ENCODE data around the gene NAP1L5.

NAP1L5 gene, protein sequence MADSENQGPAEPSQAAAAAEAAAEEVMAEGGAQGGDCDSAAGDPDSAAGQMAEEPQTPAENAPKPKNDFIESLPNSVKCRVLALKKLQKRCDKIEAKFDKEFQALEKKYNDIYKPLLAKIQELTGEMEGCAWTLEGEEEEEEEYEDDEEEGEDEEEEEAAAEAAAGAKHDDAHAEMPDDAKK

DNA sequence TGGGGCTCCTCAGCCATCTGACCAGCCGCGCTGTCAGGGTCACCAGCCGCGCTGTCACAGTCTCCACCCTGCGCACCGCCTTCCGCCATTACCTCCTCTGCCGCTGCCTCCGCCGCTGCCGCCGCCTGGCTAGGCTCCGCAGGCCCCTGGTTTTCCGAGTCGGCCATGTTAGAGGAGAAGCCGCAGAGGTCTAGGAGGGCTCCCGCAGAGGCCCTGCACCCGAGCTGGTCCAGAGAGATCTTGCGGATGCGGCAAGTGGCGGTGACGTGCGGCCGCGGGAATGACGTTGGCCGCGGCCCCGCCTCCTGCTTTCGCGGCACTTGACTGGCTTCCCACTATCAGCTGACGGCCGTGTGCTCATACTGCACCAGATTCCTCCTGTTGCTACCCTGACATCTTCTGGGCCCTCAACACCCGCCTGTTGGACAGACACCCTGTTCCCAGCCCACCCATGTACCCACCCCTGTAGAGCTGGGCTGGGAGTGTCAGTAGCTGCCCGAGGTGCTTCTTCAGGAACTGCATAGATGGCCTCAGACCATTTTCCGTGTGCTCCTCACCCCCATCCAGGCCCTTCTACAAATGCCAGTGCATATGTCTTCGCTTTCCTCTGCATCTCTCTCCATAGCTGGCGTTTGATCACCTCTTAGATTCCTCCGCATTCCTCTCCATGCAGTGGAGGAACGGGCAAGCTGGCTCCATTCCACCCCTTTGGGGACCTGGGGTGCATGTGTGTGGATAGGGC lies at the start of gene NAP1L5:
Gene NAP1L5 (minus strand): TSS at position 242 of the 742 bp plus-strand sequence. CDS start 75 bp downstream, at position 167.
- DNase-seq (ENCODE audit: low read depth in 2 of 2): peak; percentile 1 to 18

DNA sequence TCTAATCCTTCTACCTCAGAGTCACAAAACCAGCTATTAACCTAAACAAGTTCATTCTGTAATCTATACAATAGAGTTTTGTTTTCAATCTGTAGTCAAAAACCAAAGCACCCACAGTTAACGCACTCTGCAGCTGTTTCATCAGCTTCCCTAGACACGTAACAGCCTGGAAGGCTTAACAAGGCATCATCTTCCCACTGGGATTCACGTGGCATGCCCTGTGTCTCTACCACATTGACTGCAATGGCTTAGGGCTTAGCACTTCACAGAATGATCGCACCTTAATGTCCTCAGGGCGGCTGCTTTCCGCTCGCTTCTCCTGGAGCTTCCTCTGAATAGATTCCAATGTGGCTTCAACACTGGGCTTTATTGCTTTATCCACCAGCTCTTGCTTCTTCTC lies 49.7 kb upstream of the NAP1L5 start:
- no peak for DNase-seq (ENCODE audit: low read depth in 2 of 2)

DNA sequence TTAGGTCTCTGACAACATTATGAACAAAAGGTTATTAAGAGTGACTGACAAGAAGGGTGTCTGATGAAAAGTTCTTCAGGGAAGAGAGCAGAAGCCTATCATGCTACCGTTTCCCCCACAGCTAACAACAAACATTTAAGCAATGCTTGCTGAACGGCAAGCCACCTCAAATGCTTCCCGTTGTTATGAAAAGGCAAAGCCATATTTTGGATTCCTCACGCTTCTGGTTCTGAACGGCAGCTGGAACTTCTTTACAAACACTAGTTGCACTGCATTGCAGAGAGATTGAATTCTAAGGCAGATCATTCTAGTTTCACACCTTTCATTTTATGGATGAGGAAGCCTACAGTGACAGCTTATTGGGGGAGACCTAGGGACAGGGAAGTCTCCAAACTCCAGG lies 48.6 kb upstream of the NAP1L5 start:
- no peak for DNase-seq (ENCODE audit: low read depth in 2 of 2)

DNA sequence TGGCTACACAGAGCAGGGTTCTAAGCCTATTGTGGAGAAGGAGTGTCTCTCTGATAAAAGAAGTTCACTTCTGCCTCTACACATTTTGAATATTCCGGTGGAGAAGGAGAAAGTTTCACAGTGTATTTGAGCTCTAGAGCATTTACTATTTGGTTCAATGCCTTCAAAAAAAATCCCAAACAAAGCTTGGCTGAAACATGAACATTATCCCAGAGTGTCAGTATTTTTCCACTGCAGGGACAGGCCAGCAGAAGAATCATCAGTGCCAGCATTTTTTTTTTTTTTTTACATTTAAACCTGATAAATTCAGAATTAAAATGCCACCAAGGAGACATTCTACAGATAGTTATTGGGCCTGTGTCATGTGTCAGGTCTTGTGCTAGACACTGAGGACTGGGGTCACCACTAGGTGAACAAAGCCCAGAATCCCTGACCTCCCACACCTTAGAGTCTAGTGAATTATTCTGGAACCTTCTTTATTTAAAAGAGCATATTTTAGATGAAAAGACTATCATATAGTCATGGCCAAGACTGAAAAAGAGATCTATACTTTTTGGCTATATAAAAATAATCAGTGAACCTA lies 48.0 kb upstream of the NAP1L5 start:
- DNase-seq (ENCODE audit: low read depth in 2 of 2): no peak

DNA sequence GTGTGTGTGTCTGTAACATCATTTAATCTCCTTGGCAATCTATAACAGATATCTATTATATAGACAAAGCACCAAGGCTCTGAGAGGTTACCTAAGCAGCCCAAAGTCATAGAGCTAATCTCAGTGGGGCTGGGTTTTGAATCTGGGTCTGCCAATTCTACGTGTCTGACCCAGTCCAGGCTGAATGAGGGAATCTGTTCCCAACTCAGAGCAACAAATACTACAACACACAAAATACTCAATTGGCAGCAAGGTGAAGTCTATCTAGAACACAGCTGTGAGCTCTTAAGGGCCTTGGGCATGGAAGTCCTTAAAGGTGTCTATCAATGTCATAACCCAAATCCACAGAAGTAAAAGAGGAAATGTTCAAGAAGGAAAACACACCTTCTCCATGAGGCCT lies 47.5 kb upstream of the NAP1L5 start:
- DNase-seq (ENCODE audit: low read depth in 2 of 2): no peak

DNA sequence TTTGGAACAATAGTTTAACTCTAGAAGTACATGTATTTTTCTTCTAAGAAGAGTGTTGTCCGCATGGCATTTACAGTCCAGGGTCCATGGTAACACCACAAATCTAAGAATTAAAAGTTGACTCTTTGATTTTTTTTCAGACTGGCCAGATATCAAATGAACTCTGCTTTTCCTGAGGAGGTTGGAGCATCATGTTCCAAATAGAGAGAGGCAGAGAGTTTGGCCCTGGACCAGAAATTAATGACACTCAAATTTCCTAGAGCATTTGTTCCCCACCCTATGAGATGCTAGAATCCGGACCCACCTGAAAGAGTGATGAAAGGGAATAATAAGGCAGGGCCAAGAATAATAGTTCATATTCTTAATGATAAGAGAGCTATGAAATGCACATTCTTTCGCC lies 47.0 kb upstream of the NAP1L5 start:
- DNase-seq (ENCODE audit: low read depth in 2 of 2): no peak

DNA sequence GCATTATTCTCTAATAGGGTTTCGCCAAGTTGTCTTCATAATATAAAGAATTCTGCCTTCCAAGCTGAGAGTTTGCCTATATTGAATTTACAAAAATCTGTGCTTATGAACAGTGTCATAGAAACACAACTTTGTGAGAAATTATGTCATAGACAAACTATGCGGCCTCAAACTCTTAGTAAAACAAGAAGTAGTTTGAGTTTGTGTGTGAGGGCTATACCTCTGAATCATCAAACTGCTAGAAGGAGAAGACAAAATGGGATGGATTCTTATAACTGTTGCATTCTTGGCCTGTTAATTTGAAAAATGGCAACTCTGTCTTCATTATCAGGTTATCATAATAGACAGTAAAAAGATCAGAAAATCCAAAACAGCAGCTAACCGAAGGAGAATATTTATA lies 46.1 kb upstream of the NAP1L5 start:
- no peak for DNase-seq (ENCODE audit: low read depth in 2 of 2)

DNA sequence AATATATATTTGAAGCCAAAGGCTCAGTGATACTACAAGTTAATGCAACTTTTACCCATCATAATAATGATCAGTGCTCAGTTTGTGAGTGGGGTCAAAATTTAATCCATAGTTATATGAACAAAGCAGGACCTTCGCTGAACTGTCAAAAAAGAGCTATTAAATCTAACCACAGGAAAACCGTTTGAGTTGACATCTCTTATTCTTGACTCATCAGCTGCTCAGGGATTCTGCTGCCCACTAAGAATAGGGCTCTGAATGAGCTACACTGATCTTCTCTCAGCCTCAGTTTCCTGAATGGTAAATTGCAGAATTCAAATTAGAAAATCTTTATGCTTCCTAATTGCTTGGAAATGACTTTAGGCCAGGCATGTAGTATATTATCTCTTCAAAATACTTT lies 44.9 kb upstream of the NAP1L5 start:
- no peak for DNase-seq (ENCODE audit: low read depth in 2 of 2)

DNA sequence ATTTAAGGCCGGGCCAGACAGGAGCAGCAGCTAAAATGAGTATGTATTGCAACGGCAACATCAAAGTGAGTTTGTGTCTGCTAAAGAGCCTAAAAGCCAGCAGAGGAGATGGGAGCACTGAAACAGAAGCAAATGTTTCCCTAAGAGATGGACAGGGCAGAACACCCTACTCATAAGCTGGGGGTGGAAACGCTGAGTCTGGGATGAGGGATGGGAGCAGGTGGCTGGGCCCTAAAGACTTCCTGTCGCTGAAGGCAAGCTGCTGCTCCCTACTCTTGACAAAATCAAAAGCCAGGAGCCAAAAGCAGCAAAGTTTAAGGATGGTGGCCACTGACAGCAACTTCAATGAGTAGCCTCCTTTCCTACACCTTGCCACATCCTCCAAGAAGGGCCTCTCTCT lies 40.6 kb upstream of the NAP1L5 start:
- no peak for DNase-seq (ENCODE audit: low read depth in 2 of 2)

DNA sequence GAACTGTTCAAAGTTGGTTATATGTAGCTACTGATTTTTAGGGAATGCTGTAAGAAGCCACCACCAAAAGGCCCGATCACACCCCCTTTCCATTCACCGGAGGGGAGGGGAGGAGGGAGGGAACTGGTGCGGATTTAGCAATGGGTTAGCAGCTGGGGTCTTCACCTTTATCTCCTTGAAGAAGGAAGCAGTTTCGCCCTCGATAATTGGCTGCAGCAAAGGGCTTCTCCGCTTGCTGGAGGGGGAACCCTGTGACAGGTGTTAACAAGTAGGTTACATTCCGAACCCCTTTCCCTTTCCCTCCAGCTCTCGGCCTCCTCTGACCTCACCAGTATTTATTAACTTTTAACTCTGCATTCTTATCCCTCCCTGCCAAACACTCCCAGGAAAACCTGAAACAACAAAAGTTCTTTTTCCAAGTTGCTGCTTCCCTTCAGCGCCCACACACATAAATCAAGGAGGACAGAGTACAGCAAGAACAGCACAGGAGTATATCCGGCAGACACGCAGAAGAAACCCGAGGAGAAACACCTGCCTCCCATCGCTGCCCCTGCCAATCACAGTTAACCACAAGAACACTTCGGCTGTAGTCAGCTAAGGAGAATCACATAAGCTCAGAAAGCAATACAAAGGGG lies 39.8 kb upstream of the NAP1L5 start:
- DNase-seq (ENCODE audit: low read depth in 2 of 2): no peak

DNA sequence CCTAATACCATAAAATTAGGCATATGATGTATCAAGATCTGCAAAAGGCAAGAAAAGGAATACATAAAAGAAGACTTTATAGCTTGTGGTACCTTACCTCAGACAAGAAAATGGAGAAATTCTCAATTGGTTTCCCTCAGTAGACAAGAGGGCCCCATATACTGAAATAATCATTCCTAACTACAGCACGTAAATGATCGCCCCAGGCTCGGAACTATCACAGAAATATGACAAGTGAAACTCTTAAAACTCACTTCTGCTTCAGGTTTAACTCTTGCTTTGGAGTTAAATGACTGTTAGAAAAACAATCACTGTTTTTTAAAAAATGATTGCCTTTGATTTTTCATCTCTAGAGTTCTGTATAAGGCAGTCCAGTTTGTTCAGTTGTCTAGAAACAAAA lies 38.6 kb upstream of the NAP1L5 start:
- no peak for DNase-seq (ENCODE audit: low read depth in 2 of 2)

DNA sequence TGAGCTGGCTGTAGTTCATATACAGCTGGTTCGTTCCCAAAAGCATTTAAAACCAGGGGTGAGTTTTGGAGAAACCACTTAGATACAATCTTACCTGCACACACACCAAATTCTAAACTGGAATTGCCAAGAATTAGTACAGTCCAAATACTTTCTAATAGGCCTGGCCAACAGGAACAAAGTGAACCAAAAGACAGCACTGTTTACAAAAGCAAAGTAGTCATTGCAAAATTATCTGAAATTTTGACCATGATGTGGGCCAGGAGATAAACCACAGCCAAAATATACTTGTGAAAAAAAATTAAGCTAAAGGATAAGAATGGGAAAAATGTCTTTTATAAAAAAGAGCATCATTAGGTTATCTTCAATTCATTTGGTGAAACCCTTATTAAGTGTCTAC lies 37.9 kb upstream of the NAP1L5 start:
- no peak for DNase-seq (ENCODE audit: low read depth in 2 of 2)

DNA sequence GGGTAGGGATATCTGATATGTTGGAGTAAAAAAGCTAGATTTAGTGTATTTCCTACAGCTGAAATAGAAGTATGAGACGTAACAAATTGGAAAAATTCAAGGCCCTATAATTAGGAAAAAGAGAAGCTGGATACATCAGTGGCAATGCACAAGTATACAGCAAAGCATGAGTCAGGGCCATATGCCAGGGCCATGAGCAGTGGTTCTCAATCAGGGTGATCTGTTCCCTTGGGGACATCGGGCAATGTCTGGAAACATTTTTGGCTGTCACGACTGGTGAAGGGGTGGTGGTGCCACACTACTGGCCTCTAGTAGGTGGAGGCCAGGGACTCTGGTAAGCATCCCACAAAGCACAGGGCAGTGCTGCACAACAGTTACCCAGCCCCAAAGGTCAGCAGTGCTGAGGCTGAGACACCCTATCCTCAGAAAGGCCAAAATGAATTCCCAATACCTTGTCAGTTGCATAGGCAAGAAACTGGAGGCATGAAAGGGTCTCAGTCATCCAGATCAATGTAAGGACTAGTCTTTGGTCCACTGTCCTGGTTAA lies 36.8 kb upstream of the NAP1L5 start:
- DNase-seq (ENCODE audit: low read depth in 2 of 2): no peak

DNA sequence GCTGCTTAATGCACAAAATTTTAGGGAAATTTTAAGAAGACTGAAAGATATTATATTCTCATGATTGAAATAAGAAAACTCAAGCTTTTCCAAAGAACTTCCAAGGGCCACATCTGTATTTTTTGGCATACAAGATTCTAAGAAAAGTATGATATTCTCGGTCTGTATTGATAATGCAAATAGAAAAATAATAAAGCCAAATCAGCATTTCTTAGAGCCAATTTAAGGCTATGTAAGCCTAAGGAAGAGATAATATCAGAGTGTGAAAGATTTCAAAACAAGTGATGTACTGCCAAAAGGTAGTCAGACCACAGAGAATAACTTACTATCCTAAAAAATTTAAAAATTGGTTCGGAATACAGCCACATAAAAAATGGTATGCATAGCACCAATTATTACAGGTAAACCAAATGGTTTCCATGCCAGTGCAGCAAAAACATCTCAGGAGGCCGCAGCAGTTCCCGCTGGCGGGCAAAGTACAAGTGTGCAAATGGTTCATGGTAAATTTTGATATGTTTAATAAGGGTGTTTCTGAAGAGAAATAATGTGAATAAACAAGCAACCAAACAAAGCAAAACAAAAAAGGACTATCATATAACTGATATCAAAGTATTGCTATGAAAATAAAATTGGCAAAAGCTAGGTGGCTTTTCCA lies 35.2 kb upstream of the NAP1L5 start:
- DNase-seq (ENCODE audit: low read depth in 2 of 2): no peak

DNA sequence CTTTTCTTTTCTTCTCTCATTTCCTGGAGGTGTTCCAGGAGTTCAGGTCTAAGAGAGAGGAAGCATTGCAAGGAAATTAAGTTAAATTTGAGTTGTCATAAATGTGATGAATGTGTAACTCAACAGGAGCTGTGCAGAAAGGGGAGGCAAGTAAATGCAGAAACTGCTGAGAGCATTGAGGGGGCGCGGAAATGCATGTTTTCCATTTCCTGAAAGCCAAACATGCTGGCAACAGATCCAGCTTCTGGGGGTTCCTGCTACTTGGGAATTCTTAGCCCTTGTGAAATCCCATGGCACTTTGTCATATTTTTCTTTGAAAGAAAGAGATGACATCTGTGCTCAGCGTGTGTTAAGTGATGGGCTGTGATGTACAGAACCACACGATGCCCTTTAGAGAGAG lies 33.8 kb upstream of the NAP1L5 start:
- no peak for DNase-seq (ENCODE audit: low read depth in 2 of 2)

DNA sequence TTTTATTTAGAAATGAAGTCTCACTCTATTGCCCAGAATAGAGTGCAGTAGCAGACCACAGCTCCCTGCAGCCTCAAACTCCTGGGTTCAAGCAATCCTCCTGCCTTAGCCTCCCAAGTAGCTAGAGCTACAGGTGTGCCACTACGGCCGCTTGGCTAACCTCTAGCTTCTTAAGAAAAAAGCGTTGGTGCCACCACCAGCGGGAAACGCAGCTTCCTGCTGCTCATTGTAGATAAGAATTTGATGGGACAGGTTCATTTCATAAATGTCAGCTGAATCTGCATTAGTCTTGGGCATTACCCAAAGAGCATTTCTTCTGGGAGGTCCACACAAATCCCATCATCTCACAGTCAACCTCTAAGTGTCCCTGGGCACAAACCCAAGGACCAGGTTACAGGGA lies 33.2 kb upstream of the NAP1L5 start:
- DNase-seq (ENCODE audit: low read depth in 2 of 2): no peak

DNA sequence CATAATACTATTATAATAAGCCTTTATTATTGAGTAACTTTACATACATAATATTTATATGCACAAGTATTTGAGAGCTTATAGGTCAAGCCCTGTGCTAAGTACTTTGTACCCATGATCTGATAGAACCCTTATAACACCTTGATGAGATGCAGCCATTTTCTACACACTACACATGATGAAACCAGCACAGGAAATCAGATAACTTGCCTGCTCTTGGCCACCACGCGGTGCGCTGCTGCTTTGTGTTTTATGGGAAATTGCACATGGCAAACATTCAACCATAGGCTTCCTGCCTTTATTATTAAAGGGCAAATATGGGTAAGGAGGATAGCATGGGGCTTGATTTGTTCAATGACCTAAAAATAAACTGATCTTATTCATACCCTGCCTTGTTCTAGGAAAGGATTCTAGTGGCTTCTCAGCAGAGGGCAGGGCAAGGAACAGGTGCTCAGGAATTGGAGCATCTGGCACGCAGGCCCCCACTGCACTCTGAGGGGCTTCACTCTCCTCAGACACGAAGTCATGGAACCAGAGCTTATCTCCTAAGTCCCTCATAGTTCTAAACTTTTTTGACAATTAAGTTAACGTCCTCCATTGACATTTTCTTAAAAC lies 31.6 kb upstream of the NAP1L5 start:
- DNase-seq (ENCODE audit: low read depth in 2 of 2): no peak

DNA sequence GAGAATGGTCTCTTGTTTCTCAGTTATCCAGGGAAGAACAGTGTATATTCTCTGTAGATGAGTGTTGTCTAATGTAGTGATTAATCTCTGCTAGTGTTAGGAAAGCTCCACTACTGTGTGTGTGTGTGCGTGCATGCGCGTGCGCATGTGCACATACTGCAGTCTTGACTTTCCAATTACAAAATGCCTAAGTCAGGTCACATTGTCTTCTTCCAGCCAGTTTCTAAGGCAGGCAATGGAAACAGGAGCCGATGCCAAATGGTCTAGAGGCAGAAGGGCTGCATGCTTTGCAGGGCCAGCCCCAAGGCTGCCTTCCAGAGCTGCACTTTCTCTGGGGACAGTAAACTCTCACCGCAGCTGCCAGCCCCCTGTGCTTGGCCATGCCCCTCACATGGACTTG lies 30.5 kb upstream of the NAP1L5 start:
- DNase-seq (ENCODE audit: low read depth in 2 of 2): no peak

DNA sequence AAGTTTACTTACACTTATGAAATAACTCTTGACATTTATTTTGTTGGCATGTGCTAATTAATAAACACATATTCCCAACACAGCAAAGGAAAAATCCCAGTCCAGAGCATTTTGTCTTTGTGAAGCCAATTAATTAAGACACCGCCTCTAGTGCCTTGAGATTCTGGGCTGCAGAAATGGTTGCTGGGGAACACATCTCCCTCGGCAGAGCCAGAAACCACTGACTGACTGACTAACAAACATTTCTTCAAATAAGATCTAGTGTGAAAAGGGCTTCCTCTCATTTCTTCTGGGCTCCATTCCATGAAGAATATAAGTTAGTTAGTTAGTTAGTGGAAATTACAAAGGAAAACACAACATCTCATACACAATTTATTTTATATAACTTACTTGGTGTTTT lies 28.4 kb upstream of the NAP1L5 start:
- no peak for DNase-seq (ENCODE audit: low read depth in 2 of 2)

DNA sequence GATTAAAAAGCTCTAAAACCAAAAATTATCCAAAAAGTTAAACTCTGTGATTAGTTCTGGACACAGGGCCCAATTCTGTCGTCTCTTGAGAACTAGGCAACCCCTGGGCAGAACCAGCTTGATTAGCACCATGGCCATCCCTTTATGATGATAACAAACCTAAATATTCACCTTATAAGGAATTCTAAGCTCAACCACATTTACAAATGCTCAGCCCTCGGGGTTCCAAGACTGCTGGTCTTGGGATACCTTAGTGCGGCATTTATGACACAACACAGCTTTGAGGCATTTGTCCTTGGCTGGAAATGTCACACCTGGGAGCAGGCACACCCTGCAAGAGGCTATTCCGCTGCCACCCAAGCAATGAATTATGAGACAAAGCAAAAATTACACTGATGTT lies 27.5 kb upstream of the NAP1L5 start:
- no peak for DNase-seq (ENCODE audit: low read depth in 2 of 2)

DNA sequence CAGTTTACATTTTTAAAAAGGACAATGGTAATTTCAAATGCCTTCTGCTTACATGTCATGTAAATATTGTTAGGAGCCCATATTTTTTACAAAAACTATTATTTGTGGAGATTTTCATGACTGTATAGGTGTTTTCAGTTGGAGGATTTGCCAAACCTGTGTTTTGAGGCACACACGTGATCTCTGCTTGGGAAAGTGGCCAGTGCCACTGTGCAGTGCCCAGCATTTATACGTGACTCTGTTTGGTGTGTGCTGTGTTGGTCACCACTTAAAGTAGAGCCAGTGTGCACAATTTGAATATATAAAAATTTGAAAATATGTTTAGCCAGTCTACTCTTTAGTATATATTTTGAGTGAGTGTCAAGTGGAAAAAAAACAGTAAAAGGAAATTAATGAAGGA lies 26.8 kb upstream of the NAP1L5 start:
- no peak for DNase-seq (ENCODE audit: low read depth in 2 of 2)

DNA sequence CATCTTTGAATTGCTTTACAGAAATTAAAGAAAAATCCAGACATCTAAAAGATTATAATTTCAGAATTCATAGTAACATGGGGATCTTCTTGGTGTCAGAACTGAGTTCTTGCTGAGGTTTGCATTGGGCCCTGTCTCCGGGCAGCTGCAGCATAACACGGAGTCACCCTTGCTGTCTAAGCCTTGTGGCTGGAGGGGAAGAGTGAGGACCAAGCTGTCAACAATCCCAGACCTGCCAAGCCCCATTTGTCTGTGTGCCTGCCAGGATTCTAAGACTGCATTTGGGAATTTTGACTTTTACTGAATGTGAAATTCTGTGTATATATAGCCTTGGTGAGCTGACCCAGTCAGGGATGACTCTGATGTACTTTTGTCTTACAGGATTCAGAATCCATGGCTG lies 25.2 kb upstream of the NAP1L5 start:
- no peak for DNase-seq (ENCODE audit: low read depth in 2 of 2)
